ENCODE results near the gene CTSW.
A peak's percentile ranks its signal among the peaks of the same experiment; 100 is the strongest.

CTSW gene

GRCh38 chr11:65861165-65861505, 18.5 kb upstream of the CTSW start:
- TF ChIP-seq, protein P1, sequence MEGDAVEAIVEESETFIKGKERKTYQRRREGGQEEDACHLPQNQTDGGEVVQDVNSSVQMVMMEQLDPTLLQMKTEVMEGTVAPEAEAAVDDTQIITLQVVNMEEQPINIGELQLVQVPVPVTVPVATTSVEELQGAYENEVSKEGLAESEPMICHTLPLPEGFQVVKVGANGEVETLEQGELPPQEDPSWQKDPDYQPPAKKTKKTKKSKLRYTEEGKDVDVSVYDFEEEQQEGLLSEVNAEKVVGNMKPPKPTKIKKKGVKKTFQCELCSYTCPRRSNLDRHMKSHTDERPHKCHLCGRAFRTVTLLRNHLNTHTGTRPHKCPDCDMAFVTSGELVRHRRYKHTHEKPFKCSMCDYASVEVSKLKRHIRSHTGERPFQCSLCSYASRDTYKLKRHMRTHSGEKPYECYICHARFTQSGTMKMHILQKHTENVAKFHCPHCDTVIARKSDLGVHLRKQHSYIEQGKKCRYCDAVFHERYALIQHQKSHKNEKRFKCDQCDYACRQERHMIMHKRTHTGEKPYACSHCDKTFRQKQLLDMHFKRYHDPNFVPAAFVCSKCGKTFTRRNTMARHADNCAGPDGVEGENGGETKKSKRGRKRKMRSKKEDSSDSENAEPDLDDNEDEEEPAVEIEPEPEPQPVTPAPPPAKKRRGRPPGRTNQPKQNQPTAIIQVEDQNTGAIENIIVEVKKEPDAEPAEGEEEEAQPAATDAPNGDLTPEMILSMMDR (IDR thresholded peaks at IDR 0.05; ENCODE audit: low read depth, low read length) = no peak
- H3K4me3 ChIP-seq (ENCODE audit: low read depth, low read length) = peak overlapping the region; percentile 91

- H3K4me3 ChIP-seq (ENCODE audit: low read depth, low read length) = peak overlapping the region; percentile 91
- TF ChIP-seq, protein P1 (IDR thresholded peaks at IDR 0.05; ENCODE audit: low read depth, low read length) = no peak
Measured at GRCh38 chr11:65861533-65862183, 18.0 kb upstream of the CTSW start.

- no peak overlapping the region; the same call in 1 of the 2 replicates for H3K4me3 ChIP-seq (ENCODE audit: low read depth, low read length)
- TF ChIP-seq, protein P1 (IDR thresholded peaks at IDR 0.05; ENCODE audit: low read depth, low read length) = no peak
Measured at GRCh38 chr11:65862191-65862735, 17.4 kb upstream of the CTSW start.

DNA sequence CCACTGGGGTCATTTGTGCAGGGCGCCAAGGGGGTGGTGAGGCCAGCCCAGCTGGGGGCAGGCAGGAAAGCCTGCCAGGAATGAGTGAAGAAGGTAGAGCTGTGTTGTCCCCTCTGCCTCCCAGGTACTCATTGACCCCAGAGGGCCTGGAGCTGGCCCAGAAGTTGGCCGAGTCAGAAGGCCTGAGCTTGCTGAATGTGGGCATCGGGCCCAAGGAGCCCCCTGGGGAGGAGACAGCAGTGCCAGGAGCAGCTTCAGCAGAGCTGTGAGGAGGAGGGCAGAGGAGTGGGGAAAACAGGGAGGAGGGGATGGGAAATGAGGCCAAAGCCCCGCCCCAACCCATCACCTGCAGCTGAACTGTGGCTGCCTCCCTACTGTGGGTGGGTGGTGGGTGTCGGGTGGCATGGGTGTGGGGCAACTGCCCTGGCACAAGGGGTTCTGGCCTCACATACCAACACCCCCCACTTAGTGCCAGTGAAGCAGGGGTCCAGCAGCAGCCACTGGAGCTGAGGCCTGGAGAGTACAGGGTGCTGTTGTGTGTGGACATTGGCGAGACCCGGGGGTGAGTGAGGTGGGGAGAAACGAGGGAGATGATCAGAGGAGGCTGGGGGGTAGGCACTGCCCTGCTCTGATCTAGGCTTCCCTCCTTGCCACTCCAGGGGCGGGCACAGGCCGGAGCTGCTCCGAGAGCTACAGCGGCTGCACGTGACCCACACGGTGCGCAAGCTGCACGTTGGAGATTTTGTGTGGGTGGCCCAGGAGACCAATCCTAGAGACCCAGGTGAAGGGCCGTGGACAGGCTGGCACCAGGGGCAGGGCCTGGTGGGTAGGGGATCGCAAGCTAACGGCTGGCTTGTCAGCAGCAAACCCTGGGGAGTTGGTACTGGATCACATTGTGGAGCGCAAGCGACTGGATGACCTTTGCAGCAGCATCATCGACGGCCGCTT, 16.4 kb upstream of the CTSW start:
- H3K4me3 ChIP-seq (ENCODE audit: low read depth, low read length) = no peak overlapping the region
- TF ChIP-seq, protein P1 (IDR thresholded peaks at IDR 0.05; ENCODE audit: low read depth, low read length) = no peak

DNA sequence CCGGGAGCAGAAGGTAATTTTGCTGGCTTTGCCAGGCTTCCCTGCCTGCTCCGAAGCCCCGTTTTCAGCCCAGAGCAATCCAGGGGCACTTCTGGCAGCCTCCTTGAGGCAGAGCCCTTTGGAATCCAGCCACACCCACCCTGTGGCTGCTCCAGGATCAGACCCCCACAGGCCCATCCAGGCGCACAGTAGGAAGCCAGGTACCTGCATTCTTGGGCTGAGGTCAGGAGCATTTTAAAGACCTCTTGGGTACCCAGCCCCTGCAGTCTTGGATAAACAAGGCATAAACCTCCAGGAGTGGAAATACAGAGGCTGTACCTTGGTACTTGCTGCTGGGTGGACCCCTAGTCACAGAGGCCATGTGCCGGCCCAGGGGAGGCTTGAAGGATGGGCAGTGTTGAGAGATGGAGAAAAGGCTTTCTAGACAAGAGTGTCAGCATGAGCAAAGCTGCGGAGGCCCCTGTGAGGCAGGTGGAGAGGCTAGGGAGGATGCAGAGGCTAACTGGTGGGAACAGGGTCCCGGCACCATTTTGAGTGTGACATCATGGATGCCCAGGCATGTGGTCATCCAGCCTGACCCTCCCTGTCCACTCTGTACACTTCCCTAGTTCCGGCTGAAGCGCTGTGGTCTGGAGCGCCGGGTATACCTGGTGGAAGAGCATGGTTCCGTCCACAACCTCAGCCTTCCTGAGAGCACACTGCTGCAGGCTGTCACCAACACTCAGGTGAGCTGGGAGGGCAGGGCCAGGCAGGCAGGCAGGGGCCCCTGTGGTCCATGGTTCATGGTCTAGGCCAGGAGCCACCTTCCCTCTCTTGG, 15.5 kb upstream of the CTSW start:
- no peak overlapping the region for H3K4me3 ChIP-seq (ENCODE audit: low read depth, low read length)
- TF ChIP-seq, protein P1 (IDR thresholded peaks at IDR 0.05; ENCODE audit: low read depth, low read length) = no peak

DNA sequence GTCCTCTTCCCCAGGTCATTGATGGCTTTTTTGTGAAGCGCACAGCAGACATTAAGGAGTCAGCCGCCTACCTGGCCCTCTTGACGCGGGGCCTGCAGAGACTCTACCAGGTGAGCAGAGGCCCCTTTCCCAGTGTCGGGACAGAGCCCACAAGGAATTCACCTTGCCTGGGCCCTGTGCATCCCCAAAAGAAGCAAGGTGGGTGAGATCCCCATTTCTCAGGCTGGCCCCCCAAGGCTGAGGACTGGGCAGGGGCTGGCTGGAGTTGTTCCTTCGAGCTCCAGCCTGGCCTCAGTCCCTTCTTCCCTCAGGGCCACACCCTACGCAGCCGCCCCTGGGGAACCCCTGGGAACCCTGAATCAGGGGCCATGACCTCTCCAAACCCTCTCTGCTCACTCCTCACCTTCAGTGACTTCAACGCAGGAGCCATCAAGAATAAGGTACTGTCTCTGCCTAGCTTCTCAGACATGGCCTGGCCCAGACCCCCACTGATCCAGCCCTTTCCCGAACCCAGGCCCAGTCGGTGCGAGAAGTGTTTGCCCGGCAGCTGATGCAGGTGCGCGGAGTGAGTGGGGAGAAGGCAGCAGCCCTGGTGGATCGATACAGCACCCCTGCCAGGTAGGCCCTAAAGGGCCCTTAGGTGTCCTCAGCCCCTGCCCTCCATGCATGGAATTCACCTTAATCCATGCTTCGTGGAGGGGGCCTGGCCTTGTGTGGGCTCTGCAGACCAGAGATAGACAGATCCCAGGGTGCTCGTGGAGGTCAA, 14.7 kb upstream of the CTSW start:
- no peak overlapping the region for H3K4me3 ChIP-seq (ENCODE audit: low read depth, low read length)
- TF ChIP-seq, protein P1 (IDR thresholded peaks at IDR 0.05; ENCODE audit: low read depth, low read length) = no peak

Data from WI38 (cell line).